K562 (cell line): ENCODE results near the gene UQCRHL. TPM values are rescaled to one million over a fixed set of nuclear protein-coding genes. Genes with fewer than 3 reads are reported as not detected.
A peak's percentile ranks its signal among the peaks of the same experiment; 100 is the strongest.

ENCODE experiments used
- ATAC-seq: fragments of 200-7000 bp; cut with Tn5 transposase; 3 replicates; pipeline ENCODE4 v1.9.1; 2020; ENCODE audit warnings: moderate library complexity
- BruUV-seq: library from RNA; stranded (reverse); fragments of 400-500 nt; replicated peaks from 2 replicates; lab custom pipeline; 2021; lab: Mats Ljungman, UMichigan
- CTCF ChIA-PET: fragments of 300-600 bp; formaldehyde crosslinking; extraction: SDS; loops from one replicate; lab custom pipeline; 2021; ENCODE audit warnings: low intra/inter-chr PET ratio; lab: Yijun Ruan, JAX
- POLR2A ChIA-PET: fragments of 300-600, 350-650 bp; sonication (Branson Sonifier 250); formaldehyde crosslinking; extraction: SDS; loops from one replicate; lab custom pipeline; 2021; ENCODE audit warnings: antibody characterized with exemption, inconsistent platforms; lab: Yijun Ruan, JAX
- DNase-seq, 4 experiments: peaks; one replicate each; pipeline versions ENCODE4 v3.0.0 to v3.0.0-alpha.2; 2011 to 2018; ENCODE audit warnings: low spot score in 3 of 4, mixed read lengths in 3 of 4; ENCODE audit errors: extremely low read depth in 1 of 4
- FAIRE-seq: peaks from 2 replicates; lab custom pipeline; 2011; peaks lifted over from hg19 to GRCh38; lab: Jason Lieb, UNC
- H2AFZ ChIP-seq: 2 replicates; pipeline ENCODE4 v1.6.0; 2011; ENCODE audit warnings: low read depth, low read length, control low read depth, inconsistent platforms
- H3K27ac ChIP-seq: fragments of 200-600 bp; 3 replicates; pipeline ENCODE4 v1.8.0; 2011; ENCODE audit warnings: low read depth, mild to moderate bottlenecking, control low read depth, inconsistent platforms, low read length, moderate library complexity, mixed read lengths; ENCODE audit errors: extremely low read depth
- H3K27me3 ChIP-seq, 2 experiments: fragments of 300-600 bp in 1 of 2; 2 replicates in 1 of 2; 3 replicates in 1 of 2; pipeline versions ENCODE4 v1.6.0 to v1.8.0; 2011; ENCODE audit warnings: inconsistent platforms in 2 of 2, low read length in 2 of 2, mild to moderate bottlenecking in 1 of 2, mixed read lengths in 1 of 2, moderate library complexity in 1 of 2; ENCODE audit not compliant: control insufficient read depth in 2 of 2, insufficient read depth in 2 of 2
- H3K36me3 ChIP-seq: fragments of 300-600 bp; 3 replicates; pipeline ENCODE4 v1.8.0; 2011; ENCODE audit warnings: mild to moderate bottlenecking, low read length, inconsistent platforms; ENCODE audit not compliant: control insufficient read depth, insufficient read depth
- H3K4me1 ChIP-seq, 2 experiments: fragments of 200-600 bp in 1 of 2; replicated peaks in 1 of 2; 2 replicates in 1 of 2; 3 replicates in 1 of 2; pipeline versions ENCODE4 v1.5.1 to v1.8.0; 2011; ENCODE audit warnings: inconsistent platforms in 2 of 2, low read length in 2 of 2, mild to moderate bottlenecking in 1 of 2, mixed read lengths in 1 of 2, moderate library complexity in 1 of 2; ENCODE audit not compliant: control insufficient read depth in 2 of 2, insufficient read depth in 2 of 2
- H3K4me2 ChIP-seq: 2 replicates; pipeline ENCODE4 v1.6.1; 2011; ENCODE audit warnings: low read length, control low read depth, inconsistent platforms, mixed read lengths; ENCODE audit not compliant: insufficient read depth
- H3K4me3 ChIP-seq: fragments of 200-600 bp; sonication (generic), shearing (Covaris generic); 2 replicates; pipeline ENCODE4 v1.5.1; 2016; ENCODE audit warnings: control low read depth, inconsistent platforms
- H3K79me2 ChIP-seq: fragments of 200-600 bp; 3 replicates; pipeline ENCODE4 v1.8.0; 2011; ENCODE audit warnings: low read length, inconsistent platforms; ENCODE audit not compliant: control insufficient read depth, insufficient read depth
- H3K9ac ChIP-seq, 2 experiments: 2 replicates each; pipeline versions ENCODE4 v1.6.0 to v1.6.1; 2011; ENCODE audit warnings: low read depth in 2 of 2, low read length in 2 of 2, control low read depth in 1 of 2, inconsistent platforms in 1 of 2, mild to moderate bottlenecking in 1 of 2, mixed read lengths in 1 of 2; ENCODE audit not compliant: insufficient read depth in 1 of 2
- H3K9me1 ChIP-seq: one replicate; pipeline ENCODE4 v1.6.0; 2011; ENCODE audit warnings: inconsistent platforms, mild to moderate bottlenecking, low read length, moderate library complexity; ENCODE audit not compliant: control insufficient read depth, insufficient read depth
- H3K9me3 ChIP-seq: replicated peaks from 2 replicates; pipeline ENCODE4 v1.5.1; 2011; ENCODE audit warnings: low read depth, low read length, inconsistent platforms; ENCODE audit not compliant: control insufficient read depth, insufficient read depth
- H4K20me1 ChIP-seq: replicated peaks from 2 replicates; pipeline ENCODE4 v1.6.1; 2011; ENCODE audit warnings: low read length, inconsistent platforms, mixed read lengths; ENCODE audit not compliant: control insufficient read depth, insufficient read depth
- ETS2 ChIP-seq: IDR thresholded peaks from 2 replicates; pipeline ENCODE4 v1.6.1; 2016; ENCODE audit warnings: borderline replicate concordance, missing genetic modification characterization, mild to moderate bottlenecking, moderate library complexity, missing compliant biosample characterization; ENCODE audit not compliant: poor library complexity, severe bottlenecking
- KLF1 ChIP-seq: fragments of 450-650 bp; IDR thresholded peaks from 2 replicates; pipeline ENCODE4 v1.6.1; 2016; ENCODE audit warnings: missing genetic modification characterization, missing compliant biosample characterization
- MEF2A ChIP-seq: IDR thresholded peaks from 2 replicates; pipeline ENCODE4 v1.6.1; 2011; ENCODE audit warnings: low read depth, mild to moderate bottlenecking, low read length, moderate library complexity; ENCODE audit not compliant: control insufficient read depth
- RBM22 ChIP-seq: fragments of 200-400 bp; formaldehyde crosslinking; IDR thresholded peaks from 2 replicates; pipeline ENCODE4 v1.6.1; 2018; ENCODE audit warnings: low read length, low read depth; ENCODE audit not compliant: poor library complexity, severe bottlenecking
- SMARCC2 ChIP-seq: fragments of 450-650 bp; IDR thresholded peaks from 2 replicates; pipeline ENCODE4 v1.6.1; 2017; ENCODE audit warnings: antibody characterized with exemption, moderate library complexity, mild to moderate bottlenecking, low read depth
- SRF ChIP-seq, 2 experiments: fragments of 250-450, 450-650 bp in 1 of 2; sonication (Bioruptor Pico) in 1 of 2; sonication (generic) in 1 of 2; formaldehyde crosslinking; IDR thresholded peaks; 2 replicates each; pipeline versions ENCODE4 v1.5.0 to v1.5.1; 2020 to 2022; ENCODE audit warnings: mild to moderate bottlenecking in 1 of 2, missing genetic modification reagents in 1 of 2
- THRAP3 ChIP-seq: fragments of 450-650 bp; IDR thresholded peaks from 2 replicates; pipeline ENCODE4 v1.6.1; 2016; ENCODE audit warnings: mild to moderate bottlenecking, inconsistent platforms, borderline replicate concordance
- YY1 ChIP-seq, 3 experiments: IDR thresholded peaks; 2 replicates each; pipeline ENCODE4 v1.6.1; 2011; ENCODE audit warnings: low read length in 2 of 3, mild to moderate bottlenecking in 2 of 3, moderate library complexity in 2 of 3, borderline replicate concordance in 1 of 3, control low read depth in 1 of 3, low read depth in 1 of 3; ENCODE audit not compliant: insufficient read depth in 3 of 3, insufficient replicate concordance in 2 of 3, control insufficient read depth in 1 of 3, insufficient read length in 1 of 3; ENCODE audit errors: extremely low read depth in 1 of 3
- ZBTB8A ChIP-seq: fragments of 450-650 bp; IDR thresholded peaks from 2 replicates; pipeline ENCODE4 v1.6.1; 2018; ENCODE audit warnings: mild to moderate bottlenecking, moderate library complexity; ENCODE audit not compliant: partially characterized antibody
- WGBS: fragments of 100-300 bp; shearing (Covaris generic); methylation state at CpG from one replicate; pipeline ENCODE4 v1.1.6; 2016; ENCODE audit warnings: low coverage, mixed read lengths; ENCODE audit not compliant: insufficient coverage; ENCODE audit errors: missing lambda C conversion rate; 5-methylcytosine and 5-hydroxymethylcytosine counted together
- in situ Hi-C: fragments of 300-500 bp; cut with MboI; formaldehyde crosslinking; loops from 4 replicates; pipeline ENCODE4 v1.15.0; 2018; ENCODE audit warnings: inconsistent platforms, mixed read lengths
- intact Hi-C: fragments of 100-400 bp; cut with micrococcal nuclease; formaldehyde crosslinking; loops from 2 replicates; pipeline ENCODE4 v1.14.2; 2022
- polyA plus RNA-seq, 8 experiments: library from polyadenylated mRNA; depleted of rRNA in 4 of 8; stranded (reverse) in 5 of 8; unstranded in 3 of 8; fragments of >200 nt; fragmentation: Nextera tagmentation in 2 of 8; fragmentation: Illumina TruSeq in 1 of 8; extraction: Ambion mirVana in 2 of 8; extraction: Trizol in 1 of 8; gene quantifications; 2 replicates each; pipeline versions ENCODE4 v1.2.1 to v1.2.3, GENCODE V29; 2011 to 2014; ENCODE audit warnings: inconsistent platforms in 1 of 8, missing spikeins in 1 of 8
- total RNA-seq, 7 experiments: library from RNA; depleted of rRNA in 6 of 7; stranded (reverse); fragments of >200 nt in 6 of 7; fragmentation: Illumina TruSeq in 2 of 7; extraction: Trizol in 2 of 7; gene quantifications; 2 replicates each; pipeline versions ENCODE4 v1.2.1 to v1.2.3, GENCODE V29; 2011 to 2021; ENCODE audit warnings: low replicate concordance in 1 of 7
- TF ChIP-seq, protein P1 (sequence below): fragments of 450-650 bp; IDR thresholded peaks from 2 replicates; pipeline ENCODE4 v1.6.1; 2016; ENCODE audit warnings: low read depth
- TF ChIP-seq, protein P2 (sequence below): fragments of 450-650 bp; IDR thresholded peaks from 2 replicates; pipeline ENCODE4 v1.6.1; 2016

UQCRHL gene
- total and polyA plus RNA-seq, 9 of the 15 experiments (the other 6 are each of a cell fraction or from before 2014, with no cell fraction given), result 5.1 to 41.3 (median 21.8) TPM

DNA sequence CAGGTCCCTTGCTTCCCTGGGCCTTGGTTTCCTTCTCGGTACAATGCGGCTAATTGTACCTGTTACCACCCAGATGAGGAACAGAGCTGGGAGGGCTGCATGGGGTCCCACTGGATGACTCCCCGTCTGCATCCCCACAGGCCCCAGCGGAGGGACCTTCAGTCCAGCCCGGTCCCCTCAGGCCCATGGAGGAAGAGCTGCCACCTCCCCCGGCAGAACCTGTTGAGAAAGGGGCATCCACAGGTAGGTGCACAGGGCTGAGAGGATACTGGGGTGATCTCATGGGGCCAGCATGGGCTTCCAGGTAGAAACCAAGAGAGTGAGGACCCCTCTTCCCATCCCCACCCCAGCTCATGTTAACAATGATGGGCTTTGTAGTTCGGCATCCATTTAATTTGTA is 39.1 kb downstream of the UQCRHL start:
- no TSS peak for BruUV-seq
- in situ Hi-C loops, result no loop called here
- no peaks in the 10 kb centered on the region; the same call in 1 of the 2 replicates for H3K9me3 ChIP-seq
- intact Hi-C loops, result no loop called here
- H3K27ac ChIP-seq, result no peak overlapping the region
- H3K36me3 ChIP-seq, result no peaks in the 10 kb centered on the region
- H4K20me1 ChIP-seq, result 0 out of 2 replicates have a peak, but pooled peaks cover 3% of the 10 kb centered on the region
- CTCF ChIA-PET, result no interaction called here
- H3K9ac ChIP-seq, result 0 out of 4 replicates have a peak overlapping the region, but pooled peaks of 1 of the 2 experiments have one; percentile 43
- H3K9me1 ChIP-seq, result no peaks in the 10 kb centered on the region
- no peak overlapping the region for H3K4me3 ChIP-seq
- POLR2A ChIA-PET, result interaction anchor here (0.6 to 1.0 kb wide), 2 partner anchors 9 to 741 kb away, joined by 3 to 4 read pairs; no protein-coding TSS in a partner anchor
- H3K4me2 ChIP-seq, result no peak overlapping the region
- DNase-seq (no peak), FAIRE-seq (no peak), ATAC-seq (no peak)
- peaks cover 27 to 71% of the 10 kb centered on the region in 2 experiments for H3K27me3 ChIP-seq
- H3K4me1 ChIP-seq, result peaks cover 0 to 19% of the 10 kb centered on the region in 2 experiments; a peak in 3 of 5 replicates
- no peaks in the 10 kb centered on the region for H3K79me2 ChIP-seq
- no peak overlapping the region for H2AFZ ChIP-seq
- 4% methylated on average over 7 of the region's 7 CpGs for WGBS
- TF ChIP-seq, protein P1, sequence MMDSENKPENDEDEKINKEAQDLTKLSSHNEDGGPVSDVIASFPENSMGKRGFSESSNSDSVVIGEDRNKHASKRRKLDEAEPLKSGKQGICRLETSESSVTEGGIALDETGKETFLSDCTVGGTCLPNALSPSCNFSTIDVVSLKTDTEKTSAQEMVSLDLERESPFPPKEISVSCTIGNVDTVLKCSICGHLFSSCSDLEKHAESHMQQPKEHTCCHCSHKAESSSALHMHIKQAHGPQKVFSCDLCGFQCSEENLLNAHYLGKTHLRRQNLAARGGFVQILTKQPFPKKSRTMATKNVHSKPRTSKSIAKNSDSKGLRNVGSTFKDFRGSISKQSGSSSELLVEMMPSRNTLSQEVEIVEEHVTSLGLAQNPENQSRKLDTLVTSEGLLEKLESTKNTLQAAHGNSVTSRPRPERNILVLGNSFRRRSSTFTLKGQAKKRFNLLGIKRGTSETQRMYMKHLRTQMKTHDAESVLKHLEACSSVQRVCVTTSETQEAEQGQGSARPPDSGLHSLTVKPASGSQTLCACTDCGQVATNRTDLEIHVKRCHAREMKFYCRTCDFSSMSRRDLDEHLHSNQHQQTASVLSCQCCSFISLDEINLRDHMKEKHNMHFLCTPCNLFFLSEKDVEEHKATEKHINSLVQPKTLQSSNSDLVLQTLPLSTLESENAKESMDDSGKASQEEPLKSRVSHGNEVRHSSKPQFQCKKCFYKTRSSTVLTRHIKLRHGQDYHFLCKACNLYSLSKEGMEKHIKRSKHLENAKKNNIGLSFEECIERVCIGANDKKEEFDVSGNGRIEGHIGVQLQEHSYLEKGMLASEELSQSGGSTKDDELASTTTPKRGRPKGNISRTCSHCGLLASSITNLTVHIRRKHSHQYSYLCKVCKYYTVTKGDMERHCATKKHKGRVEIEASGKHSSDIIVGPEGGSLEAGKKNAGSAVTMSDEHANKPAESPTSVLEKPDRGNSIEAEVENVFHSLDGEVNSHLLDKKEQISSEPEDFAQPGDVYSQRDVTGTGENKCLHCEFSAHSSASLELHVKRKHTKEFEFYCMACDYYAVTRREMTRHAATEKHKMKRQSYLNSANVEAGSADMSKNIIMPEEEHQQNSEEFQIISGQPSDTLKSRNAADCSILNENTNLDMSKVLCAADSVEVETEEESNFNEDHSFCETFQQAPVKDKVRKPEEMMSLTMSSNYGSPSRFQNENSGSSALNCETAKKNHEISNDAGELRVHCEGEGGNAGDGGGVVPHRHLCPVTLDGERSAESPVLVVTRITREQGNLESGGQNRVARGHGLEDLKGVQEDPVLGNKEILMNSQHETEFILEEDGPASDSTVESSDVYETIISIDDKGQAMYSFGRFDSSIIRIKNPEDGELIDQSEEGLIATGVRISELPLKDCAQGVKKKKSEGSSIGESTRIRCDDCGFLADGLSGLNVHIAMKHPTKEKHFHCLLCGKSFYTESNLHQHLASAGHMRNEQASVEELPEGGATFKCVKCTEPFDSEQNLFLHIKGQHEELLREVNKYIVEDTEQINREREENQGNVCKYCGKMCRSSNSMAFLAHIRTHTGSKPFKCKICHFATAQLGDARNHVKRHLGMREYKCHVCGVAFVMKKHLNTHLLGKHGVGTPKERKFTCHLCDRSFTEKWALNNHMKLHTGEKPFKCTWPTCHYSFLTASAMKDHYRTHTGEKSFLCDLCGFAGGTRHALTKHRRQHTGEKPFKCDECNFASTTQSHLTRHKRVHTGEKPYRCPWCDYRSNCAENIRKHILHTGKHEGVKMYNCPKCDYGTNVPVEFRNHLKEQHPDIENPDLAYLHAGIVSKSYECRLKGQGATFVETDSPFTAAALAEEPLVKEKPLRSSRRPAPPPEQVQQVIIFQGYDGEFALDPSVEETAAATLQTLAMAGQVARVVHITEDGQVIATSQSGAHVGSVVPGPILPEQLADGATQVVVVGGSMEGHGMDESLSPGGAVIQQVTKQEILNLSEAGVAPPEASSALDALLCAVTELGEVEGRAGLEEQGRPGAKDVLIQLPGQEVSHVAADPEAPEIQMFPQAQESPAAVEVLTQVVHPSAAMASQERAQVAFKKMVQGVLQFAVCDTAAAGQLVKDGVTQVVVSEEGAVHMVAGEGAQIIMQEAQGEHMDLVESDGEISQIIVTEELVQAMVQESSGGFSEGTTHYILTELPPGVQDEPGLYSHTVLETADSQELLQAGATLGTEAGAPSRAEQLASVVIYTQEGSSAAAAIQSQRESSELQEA, result no peak
- no peak for TF ChIP-seq SMARCC2
- TF ChIP-seq SRF (CRISPR knock-in tag; IDR thresholded peaks at IDR 0.05), result no peak
- no peak for TF ChIP-seq ZBTB8A
- no peak for TF ChIP-seq RBM22
- TF ChIP-seq MEF2A, result no peak
- TF ChIP-seq, protein P2, sequence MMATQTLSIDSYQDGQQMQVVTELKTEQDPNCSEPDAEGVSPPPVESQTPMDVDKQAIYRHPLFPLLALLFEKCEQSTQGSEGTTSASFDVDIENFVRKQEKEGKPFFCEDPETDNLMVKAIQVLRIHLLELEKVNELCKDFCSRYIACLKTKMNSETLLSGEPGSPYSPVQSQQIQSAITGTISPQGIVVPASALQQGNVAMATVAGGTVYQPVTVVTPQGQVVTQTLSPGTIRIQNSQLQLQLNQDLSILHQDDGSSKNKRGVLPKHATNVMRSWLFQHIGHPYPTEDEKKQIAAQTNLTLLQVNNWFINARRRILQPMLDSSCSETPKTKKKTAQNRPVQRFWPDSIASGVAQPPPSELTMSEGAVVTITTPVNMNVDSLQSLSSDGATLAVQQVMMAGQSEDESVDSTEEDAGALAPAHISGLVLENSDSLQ, result no peak
- TF ChIP-seq KLF1 (tag), result no peak
- TF ChIP-seq THRAP3, result no peak
- no peak for TF ChIP-seq YY1 (IDR thresholded peaks at IDR 0.05; ENCODE audit: borderline replicate concordance in 1 of 3, control insufficient read depth in 1 of 3, extremely low read depth in 1 of 3, insufficient read depth in 3 of 3, insufficient read length in 1 of 3, insufficient replicate concordance in 2 of 3, low read depth in 1 of 3, low read length in 2 of 3)
- TF ChIP-seq ETS2, result no peak
